NB4 (cell line): ENCODE measurements around the gene ZFAND2B.

Experiments used
- DNase-seq: peaks from one replicate; pipeline ENCODE4 v3.0.0; 2010; ENCODE audit warnings: low read depth
- H3K4me3 ChIP-seq: one replicate; pipeline ENCODE4 v1.5.1; 2011; ENCODE audit warnings: mild to moderate bottlenecking, low read depth, low read length, moderate library complexity
- MYC ChIP-seq: IDR thresholded peaks from 2 replicates; pipeline ENCODE4 v1.6.1; 2011; ENCODE audit warnings: low read depth, low read length
- POLR2A ChIP-seq: IDR thresholded peaks from 2 replicates; pipeline ENCODE4 v1.6.1; 2011; ENCODE audit warnings: mild to moderate bottlenecking; ENCODE audit not compliant: insufficient read length; ENCODE audit errors: extremely low read depth
- TF ChIP-seq, protein P1 (sequence below): IDR thresholded peaks from one replicate; pipeline ENCODE4 v1.5.1; 2012; ENCODE audit warnings: low read depth, low read length
- TF ChIP-seq, protein P2 (sequence below): IDR thresholded peaks from 2 replicates; pipeline ENCODE4 v1.6.1; 2011; ENCODE audit warnings: low read depth, low read length

The ZFAND2B gene

DNA sequence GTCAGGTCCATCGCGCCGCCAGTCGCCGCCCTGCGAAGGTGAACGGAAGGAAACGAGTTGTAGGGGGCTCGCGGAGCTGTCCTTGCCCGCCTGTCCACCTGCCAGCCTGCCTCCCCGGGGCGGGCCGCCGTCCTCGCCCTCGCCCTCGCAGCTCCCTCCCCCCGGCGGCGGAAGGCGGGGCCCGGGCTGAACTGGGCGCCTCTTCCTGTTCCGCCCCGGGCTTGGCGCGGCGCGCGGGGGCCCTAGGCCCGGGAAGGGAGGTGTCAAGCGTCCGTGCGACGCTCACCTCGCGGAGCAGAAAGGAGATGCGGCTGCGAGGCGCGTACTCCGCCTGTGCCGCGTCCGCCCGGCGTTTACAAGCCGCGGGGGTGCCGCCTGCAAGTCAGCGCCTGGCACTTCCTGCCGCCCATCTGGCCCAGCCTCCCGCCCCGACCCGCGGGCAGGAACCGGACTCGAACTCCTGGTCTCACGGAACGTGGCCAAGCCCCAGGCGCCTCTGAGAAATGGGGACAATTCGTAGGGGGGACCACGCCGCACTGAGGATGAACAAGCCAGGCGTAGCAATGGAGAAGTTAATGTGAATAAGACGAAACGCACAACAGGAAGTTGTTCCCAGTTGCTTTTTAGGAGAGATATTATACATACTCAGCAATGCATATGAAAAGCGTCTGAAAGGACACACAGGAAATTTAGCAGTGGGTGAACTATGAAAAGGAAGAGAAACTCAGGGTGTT is 29.6 kb upstream of the ZFAND2B start, which contains the start of gene CNPPD1:
Gene CNPPD1 (minus strand): TSS at position 108 of the 734 bp plus-strand sequence. CDS start 97 bp downstream, at position 11.
- peak within 1 kb of the TSS; percentile 90 for H3K4me3 ChIP-seq
- TF ChIP-seq POLR2A (peak; percentile 88), MYC (0 out of 2 replicates have a peak, but pooled peaks have one; percentile 26)
- TF ChIP-seq, protein P1, sequence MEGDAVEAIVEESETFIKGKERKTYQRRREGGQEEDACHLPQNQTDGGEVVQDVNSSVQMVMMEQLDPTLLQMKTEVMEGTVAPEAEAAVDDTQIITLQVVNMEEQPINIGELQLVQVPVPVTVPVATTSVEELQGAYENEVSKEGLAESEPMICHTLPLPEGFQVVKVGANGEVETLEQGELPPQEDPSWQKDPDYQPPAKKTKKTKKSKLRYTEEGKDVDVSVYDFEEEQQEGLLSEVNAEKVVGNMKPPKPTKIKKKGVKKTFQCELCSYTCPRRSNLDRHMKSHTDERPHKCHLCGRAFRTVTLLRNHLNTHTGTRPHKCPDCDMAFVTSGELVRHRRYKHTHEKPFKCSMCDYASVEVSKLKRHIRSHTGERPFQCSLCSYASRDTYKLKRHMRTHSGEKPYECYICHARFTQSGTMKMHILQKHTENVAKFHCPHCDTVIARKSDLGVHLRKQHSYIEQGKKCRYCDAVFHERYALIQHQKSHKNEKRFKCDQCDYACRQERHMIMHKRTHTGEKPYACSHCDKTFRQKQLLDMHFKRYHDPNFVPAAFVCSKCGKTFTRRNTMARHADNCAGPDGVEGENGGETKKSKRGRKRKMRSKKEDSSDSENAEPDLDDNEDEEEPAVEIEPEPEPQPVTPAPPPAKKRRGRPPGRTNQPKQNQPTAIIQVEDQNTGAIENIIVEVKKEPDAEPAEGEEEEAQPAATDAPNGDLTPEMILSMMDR, result no peak
- peak; percentile 96 for DNase-seq

DNA sequence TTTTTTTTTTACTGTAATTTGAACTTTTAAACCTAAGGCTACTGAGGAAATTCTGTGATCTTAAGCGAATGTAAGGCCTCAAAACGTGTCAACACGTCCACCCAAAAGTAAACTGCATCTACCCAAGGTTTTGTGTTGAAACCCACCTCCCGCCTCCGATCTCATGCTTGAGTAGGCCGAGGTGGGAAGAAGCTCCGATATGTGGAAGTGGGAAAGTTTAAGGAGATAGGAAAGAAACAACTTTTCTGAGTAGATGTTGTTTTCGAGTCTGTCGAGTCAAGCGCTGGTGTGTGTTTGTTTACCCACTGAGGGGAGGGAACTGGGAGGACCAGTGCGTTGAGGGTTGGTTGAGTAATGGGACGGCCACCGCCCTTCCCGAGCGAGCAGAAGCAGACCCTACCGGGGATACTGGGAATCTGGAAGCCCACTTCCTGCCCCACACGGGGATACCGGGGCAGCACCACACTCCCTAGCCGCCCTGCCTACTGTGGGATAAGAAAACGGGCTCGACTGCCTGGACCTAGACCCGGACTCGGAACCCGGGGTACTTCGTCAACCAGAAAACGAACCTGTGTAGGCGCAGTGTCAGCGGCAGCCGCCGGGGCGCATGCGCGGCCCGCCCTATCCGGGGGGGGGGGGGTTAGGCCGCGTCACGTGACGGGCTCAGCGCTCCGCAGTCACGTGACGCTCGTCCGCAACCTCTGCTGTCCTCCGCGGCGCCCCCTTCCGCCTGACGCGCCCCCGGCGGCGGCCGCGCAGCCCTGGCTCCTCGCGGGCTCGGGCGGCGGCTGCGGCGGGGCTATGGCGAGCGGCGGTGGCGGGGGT is 28.8 kb upstream of the ZFAND2B start, which contains the start of gene RETREG2:
Gene RETREG2 (plus strand): TSS at position 724 of the 825 bp plus-strand sequence. CDS start 78 bp downstream, at position 802.
- peak; percentile 95 for DNase-seq
- H3K4me3 ChIP-seq, result peak within 1 kb of the TSS; percentile 90
- TF ChIP-seq MYC (peak; percentile 64; the same call in 1 of the 2 replicates), POLR2A (peak; percentile 84)
- TF ChIP-seq, protein P2, sequence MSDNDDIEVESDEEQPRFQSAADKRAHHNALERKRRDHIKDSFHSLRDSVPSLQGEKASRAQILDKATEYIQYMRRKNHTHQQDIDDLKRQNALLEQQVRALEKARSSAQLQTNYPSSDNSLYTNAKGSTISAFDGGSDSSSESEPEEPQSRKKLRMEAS, result peak; percentile 94
- TF ChIP-seq, protein P1, result no peak

DNA sequence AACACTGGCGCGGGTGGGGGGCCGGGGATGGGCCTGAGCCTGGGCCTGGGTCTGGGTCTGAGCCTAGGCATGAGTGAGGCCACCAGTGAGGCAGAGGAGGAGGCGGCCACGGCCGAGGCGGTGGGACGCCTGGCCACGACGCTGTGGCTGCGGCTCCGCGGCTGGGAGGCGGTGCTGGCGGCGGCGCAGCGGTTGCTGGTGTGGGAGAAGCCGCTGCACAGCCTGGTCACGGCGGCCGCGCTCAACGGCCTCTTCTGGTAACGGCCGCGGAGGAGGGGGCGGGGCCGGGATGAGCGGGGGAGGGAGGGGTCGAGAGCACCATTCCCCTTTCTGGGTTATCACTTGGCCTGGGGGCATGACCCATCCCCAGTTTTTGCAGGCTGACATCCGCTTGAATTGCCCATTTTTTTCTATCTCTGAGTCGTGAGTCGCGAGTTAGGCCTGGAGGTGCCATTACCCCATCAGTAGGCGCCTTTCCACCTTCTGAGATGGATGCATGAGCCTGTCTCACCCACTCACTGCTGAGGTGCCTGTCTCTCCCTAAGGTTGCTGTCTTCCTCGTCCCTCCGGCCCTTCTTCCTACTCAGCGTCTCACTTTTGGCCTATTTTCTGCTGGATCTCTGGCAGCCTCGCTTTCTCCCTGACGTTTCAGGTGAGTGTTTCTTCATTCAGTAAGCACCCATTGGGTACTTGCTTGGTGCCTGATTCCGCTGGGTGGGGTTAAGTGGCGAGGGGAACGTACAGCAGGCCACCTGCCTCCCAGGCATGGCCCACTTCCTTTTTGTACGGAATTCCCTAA is 28.0 kb upstream of the ZFAND2B start:
- DNase-seq, result peak; percentile 82
- H3K4me3 ChIP-seq, result peak overlapping the region; percentile 75
- TF ChIP-seq, protein P1, result no peak
- TF ChIP-seq, protein P2, result no peak
- TF ChIP-seq MYC, result no peak; the same call in 1 of the 2 replicates

DNA sequence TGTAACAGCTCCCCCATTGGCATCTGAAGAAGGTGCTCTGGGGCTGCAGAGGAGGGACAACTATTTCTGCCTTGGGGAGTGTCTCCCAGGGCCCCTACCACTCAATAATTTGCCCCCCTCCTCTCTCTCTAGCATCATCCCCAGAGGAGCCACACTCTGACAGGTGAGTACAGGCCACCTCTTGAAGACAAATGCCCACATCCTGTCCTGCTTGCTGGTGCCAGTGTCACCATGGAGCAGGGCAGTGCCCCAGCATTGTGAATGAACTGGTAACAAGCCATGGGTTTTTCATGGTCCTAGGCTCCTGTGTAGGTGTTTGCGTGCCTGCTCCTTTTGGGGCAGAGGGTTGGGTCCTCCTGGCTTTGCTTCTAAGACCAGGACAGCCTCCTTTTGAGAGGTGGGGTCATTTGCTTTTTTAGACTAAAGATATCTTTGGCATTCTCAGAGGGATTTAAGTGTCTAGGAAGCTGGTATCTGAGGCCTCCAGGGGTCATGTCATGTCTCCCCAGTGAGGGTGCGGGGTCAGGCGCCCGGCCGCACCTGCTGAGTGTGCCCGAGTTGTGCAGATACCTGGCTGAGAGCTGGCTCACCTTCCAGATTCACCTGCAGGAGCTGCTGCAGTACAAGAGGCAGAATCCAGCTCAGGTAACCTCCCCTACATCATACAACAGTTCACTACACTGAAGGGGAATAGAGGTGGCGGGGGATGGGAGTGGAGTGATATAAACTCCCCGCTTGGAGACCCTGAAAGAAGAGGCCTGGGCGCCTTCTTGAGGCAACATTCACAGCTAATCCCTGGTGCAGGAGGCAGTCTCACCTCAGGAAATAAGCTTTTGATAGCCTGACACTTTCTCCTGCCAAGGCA is 26.7 kb upstream of the ZFAND2B start:
- TF ChIP-seq POLR2A, result no peak
- H3K4me3 ChIP-seq, result peak overlapping the region; percentile 75
- no peak for DNase-seq

DNA sequence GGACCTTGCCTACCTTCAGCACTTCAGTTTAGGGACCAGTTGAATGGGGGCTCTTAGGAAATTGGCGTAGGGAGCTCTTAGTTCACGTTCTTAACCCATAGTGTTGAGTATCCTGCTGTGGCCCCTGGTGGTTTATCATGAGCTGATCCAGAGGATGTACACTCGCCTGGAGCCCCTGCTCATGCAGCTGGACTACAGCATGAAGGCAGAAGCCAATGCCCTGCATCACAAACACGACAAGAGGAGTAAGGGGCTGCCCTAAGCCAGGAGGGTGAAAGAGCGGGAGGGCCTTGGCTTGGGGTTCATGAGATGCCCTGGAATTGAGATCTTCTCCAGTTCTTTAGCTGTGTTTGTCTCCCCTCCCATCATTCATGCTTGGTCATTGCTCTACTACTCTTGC is 25.6 kb upstream of the ZFAND2B start:
- TF ChIP-seq, protein P1, result no peak
- TF ChIP-seq MYC (no peak), POLR2A (no peak)
- TF ChIP-seq, protein P2, result no peak

More for the DNA sequence above, 25.6 kb upstream of the ZFAND2B start:
- no peak overlapping the region for H3K4me3 ChIP-seq
- no peak for DNase-seq
